ENCODE results near the gene SPEM2. TPM values are rescaled to one million over a fixed set of nuclear protein-coding genes. Genes with fewer than 3 reads are reported as not detected.

Gene SPEM2
- total RNA-seq, 1 donor from 2014 or later = not detected

- no peaks in the 10 kb centered on the region for H3K9me3 ChIP-seq
- H3K27ac ChIP-seq = no peak overlapping the region
- no peaks in the 10 kb centered on the region for H3K27me3 ChIP-seq
- TF ChIP-seq, protein P1, sequence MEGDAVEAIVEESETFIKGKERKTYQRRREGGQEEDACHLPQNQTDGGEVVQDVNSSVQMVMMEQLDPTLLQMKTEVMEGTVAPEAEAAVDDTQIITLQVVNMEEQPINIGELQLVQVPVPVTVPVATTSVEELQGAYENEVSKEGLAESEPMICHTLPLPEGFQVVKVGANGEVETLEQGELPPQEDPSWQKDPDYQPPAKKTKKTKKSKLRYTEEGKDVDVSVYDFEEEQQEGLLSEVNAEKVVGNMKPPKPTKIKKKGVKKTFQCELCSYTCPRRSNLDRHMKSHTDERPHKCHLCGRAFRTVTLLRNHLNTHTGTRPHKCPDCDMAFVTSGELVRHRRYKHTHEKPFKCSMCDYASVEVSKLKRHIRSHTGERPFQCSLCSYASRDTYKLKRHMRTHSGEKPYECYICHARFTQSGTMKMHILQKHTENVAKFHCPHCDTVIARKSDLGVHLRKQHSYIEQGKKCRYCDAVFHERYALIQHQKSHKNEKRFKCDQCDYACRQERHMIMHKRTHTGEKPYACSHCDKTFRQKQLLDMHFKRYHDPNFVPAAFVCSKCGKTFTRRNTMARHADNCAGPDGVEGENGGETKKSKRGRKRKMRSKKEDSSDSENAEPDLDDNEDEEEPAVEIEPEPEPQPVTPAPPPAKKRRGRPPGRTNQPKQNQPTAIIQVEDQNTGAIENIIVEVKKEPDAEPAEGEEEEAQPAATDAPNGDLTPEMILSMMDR (IDR thresholded peaks at IDR 0.05) = no peak
- peaks cover 17 to 41% of the 10 kb centered on the region in 2 donors for H3K36me3 ChIP-seq
- intact Hi-C loops (cut with DNase I) = no loop called here
- peaks cover 5 to 14% of the 10 kb centered on the region in 2 donors for H3K4me1 ChIP-seq
- no peak for DNase-seq (ENCODE audit: low spot score in 2 of 2)
- H3K4me3 ChIP-seq = no peak overlapping the region
Observed at GRCh38 chr17:7391307-7391706, 34.1 kb upstream of the SPEM2 start.

DNA sequence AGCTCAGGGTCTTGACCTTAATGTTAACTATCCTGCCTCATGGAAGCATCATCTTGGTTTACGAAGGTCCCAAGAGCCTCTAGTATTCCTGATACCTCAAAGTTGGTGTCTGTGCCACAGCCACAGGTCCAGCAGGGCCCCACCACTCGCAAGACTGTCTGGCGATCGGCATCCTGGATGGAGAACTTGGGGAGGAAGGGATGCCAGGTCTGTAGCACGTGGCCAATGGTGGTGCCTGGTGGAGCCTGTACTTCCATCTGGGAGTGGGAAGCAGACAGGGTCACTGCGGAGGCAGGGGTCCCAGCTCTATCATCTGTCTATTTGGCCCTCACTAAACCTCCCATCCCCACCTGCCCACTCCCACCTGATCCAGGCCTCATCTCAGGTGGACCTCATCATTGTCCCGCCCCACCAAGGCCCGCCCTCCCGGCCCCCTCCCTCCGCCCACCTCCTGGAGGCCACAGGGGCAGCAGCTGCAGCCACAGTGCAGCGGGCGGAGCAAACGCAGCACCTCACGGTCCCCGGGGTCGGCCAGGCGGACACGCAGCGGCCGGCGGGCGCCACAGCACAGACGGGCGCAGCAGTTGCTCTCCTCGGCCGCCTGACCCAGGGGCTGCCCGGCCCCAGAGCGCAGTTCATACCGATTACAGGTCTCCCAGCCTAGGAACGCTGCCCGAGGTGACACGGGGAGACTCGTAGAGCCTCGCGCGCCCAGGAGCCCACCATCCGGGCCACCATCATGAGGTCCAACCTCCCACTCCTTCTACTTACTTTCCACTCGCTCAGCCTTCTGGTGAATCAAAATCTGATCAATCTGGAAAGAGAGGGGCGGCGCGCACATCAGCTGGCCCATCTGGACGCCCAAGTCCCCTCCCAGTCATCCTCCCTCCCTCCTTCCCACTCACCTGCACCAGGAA is 32.5 kb upstream of the SPEM2 start:
- H3K27ac ChIP-seq = peak overlapping the region; percentile 0 to 91
- TF ChIP-seq, protein P1 (IDR thresholded peaks at IDR 0.05) = no peak
- no peak for DNase-seq (ENCODE audit: low spot score in 2 of 2)
- H3K9me3 ChIP-seq = no peaks in the 10 kb centered on the region
- H3K27me3 ChIP-seq = no peaks in the 10 kb centered on the region
- peaks cover 5 to 14% of the 10 kb centered on the region in 2 donors for H3K4me1 ChIP-seq
- intact Hi-C loops (cut with DNase I) = no loop called here
- H3K4me3 ChIP-seq = peak overlapping the region; percentile 78 to 85
- H3K36me3 ChIP-seq = peaks cover 17 to 41% of the 10 kb centered on the region in 2 donors

DNA sequence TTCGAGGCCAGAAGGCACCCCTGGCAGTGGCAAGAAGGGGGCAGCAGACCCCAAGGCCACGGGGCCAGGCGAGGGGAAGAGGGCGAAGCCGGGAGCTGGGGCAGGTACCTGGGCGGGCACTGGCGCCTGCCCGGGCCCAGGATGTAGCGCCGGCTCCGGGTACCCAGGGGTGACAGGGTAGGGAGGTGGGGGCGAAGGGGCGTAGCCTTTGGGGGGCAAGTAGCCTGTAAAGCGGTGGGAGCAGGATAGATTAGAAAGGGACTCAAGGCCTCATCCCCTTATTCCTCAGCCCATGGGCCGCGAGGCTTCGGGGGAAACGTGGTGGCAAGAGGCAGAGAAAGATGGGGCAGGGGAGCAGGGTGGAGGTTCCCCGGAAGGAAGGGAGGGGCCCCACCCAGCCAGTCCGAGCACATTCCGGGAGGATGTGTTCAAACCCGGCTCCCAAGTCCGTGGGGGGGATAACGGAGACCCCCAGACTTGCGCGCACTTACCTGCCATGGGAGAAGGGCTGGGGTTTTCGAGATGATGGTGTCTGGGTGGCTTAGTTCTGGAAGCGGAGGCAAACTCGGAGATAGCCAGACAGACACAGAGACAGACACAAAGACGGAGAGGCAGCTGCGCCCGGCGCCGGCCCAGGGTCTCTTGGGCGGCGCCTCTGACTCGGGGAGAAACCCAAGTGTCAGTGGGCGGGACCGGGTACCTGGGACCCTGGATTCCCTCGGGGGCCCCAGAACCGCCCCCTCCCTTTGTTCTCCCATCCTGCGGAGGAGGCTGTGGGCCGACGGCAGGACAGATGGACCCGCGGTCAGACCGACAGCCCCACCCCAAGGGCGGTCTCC is 31.6 kb upstream of the SPEM2 start:
- H3K27ac ChIP-seq = peak overlapping the region; percentile 87 to 91
- TF ChIP-seq, protein P1 (IDR thresholded peaks at IDR 0.05) = no peak
- no peaks in the 10 kb centered on the region for H3K27me3 ChIP-seq
- no peaks in the 10 kb centered on the region for H3K9me3 ChIP-seq
- no peak for DNase-seq (ENCODE audit: low spot score in 2 of 2)
- intact Hi-C loops (cut with DNase I) = loop anchor here (1.0 to 2.0 kb wide), 2 partner anchors 10 to 65 kb away; partner anchors contain the start of genes NEURL4 and TMEM256
- peaks cover 5 to 14% of the 10 kb centered on the region in 2 donors for H3K4me1 ChIP-seq
- peaks cover 13 to 32% of the 10 kb centered on the region in 2 donors for H3K36me3 ChIP-seq
- peak overlapping the region; percentile 78 to 85 for H3K4me3 ChIP-seq

DNA sequence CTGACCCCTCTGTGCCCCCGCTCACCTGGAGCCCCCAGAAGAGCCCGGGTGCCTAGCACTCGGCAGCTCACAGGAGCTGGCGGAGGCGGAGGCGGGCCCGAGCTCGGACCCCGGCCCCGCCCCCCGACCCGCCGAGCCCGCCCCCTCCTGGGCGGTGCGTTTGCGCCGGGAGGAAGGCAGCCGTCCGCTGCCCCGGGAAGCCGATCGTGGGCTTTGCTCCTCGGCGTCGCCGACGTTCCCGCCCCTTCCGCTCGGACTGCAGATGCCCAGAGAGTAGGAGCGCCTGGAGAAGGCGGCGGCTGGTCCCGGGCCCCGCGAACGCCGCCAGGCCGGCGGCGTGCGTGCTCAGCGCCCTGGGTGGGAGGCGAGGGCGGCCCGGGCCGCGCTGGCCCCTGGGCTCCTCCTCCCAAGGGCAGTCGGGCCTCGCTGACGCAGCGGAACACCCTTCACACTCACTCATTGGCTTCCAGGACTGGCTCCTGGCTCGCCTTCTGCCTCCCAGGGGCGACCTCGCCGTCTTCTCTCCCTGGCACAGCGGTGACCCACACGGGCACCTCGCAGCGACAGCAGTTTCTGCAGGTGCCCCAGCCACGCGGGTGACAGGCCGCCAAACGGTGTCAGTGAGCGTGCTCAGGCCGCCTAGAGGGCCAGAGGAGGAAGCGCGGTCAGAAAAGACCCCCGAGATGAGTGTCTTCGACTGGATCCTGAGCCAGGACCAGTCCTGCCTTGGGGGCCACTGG is 30.8 kb upstream of the SPEM2 start, which contains the start of gene PLSCR3:
PLSCR3 (minus strand) TSS at position 74 of the 740 bp plus-strand sequence. CDS start 415 bp downstream, outside the sequence.
- DNase-seq (ENCODE audit: low spot score in 2 of 2) = peak; percentile 56 to 90
- Histone ChIP-seq H3K27me3 (no peaks in the 10 kb centered on the region), H3K9me3 (no peaks in the 10 kb centered on the region), H3K36me3 (peaks cover 8 to 24% of the 10 kb centered on the region in 2 donors), H3K4me3 (peak within 1 kb of the TSS; percentile 78 to 85), H3K4me1 (peaks cover 5 to 14% of the 10 kb centered on the region in 2 donors), H3K27ac (peak within 1 kb of the TSS; percentile 87 to 91)
- TF ChIP-seq, protein P1 (IDR thresholded peaks at IDR 0.05) = peak; percentile 23 to 33 (median 25)
- intact Hi-C loops (cut with DNase I) = loop anchor here (1.0 to 2.0 kb wide), 2 partner anchors 10 to 66 kb away; partner anchors contain the start of genes NEURL4 and TMEM256

GRCh38 chr17:7396147-7396546 is 29.3 kb upstream of the SPEM2 start:
- H3K36me3 ChIP-seq = peaks cover 2 to 12% of the 10 kb centered on the region in 2 donors
- no peak overlapping the region for H3K27ac ChIP-seq
- intact Hi-C loops (cut with DNase I) = no loop called here
- H3K4me3 ChIP-seq = no peak overlapping the region
- H3K27me3 ChIP-seq = no peaks in the 10 kb centered on the region
- peaks cover 5 to 14% of the 10 kb centered on the region in 2 donors for H3K4me1 ChIP-seq
- TF ChIP-seq, protein P1 (IDR thresholded peaks at IDR 0.05) = no peak
- H3K9me3 ChIP-seq = no peaks in the 10 kb centered on the region
- no peak for DNase-seq (ENCODE audit: low spot score in 2 of 2)
